ENCODE measurements around the gene KIF11. TPM values are rescaled to one million over a fixed set of nuclear protein-coding genes. Genes with fewer than 3 reads are reported as not detected.

The KIF11 gene
- polyA plus RNA-seq, 1 donor from 2014 or later = 0.47 TPM

- Histone ChIP-seq H3K36me3 (ENCODE audit: insufficient read depth, low read length) (no peaks in the 10 kb centered on the region), H2AFZ (ENCODE audit: low read depth, low read length) (no peak overlapping the region), H3K9me3 (ENCODE audit: low read length) (peaks cover 6% of the 10 kb centered on the region), H3K27me3 (ENCODE audit: insufficient read depth, low read depth, low read length) (no peaks in the 10 kb centered on the region), H3K27ac (ENCODE audit: low read length) (no peak overlapping the region), H3K4me3 (ENCODE audit: low read length) (no peak overlapping the region), H3F3A (ENCODE audit: insufficient read depth, low read length, poor library complexity, severe bottlenecking) (no peaks in the 10 kb centered on the region), H3K9me2 (ENCODE audit: insufficient read depth, low read length) (no peaks in the 10 kb centered on the region), H3K9ac (ENCODE audit: low read length) (no peak overlapping the region), H4K20me1 (ENCODE audit: insufficient read depth) (no peaks in the 10 kb centered on the region), H3K4me2 (ENCODE audit: low read length) (no peak overlapping the region), H3K79me2 (replicated peaks; ENCODE audit: insufficient read depth, low read length) (no peaks in the 10 kb centered on the region)
- no peak for TF ChIP-seq TAF1 (IDR thresholded peaks at IDR 0.05; ENCODE audit: low read depth)
- TF ChIP-seq, protein P1, sequence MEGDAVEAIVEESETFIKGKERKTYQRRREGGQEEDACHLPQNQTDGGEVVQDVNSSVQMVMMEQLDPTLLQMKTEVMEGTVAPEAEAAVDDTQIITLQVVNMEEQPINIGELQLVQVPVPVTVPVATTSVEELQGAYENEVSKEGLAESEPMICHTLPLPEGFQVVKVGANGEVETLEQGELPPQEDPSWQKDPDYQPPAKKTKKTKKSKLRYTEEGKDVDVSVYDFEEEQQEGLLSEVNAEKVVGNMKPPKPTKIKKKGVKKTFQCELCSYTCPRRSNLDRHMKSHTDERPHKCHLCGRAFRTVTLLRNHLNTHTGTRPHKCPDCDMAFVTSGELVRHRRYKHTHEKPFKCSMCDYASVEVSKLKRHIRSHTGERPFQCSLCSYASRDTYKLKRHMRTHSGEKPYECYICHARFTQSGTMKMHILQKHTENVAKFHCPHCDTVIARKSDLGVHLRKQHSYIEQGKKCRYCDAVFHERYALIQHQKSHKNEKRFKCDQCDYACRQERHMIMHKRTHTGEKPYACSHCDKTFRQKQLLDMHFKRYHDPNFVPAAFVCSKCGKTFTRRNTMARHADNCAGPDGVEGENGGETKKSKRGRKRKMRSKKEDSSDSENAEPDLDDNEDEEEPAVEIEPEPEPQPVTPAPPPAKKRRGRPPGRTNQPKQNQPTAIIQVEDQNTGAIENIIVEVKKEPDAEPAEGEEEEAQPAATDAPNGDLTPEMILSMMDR (IDR thresholded peaks at IDR 0.05; ENCODE audit: poor library complexity, severe bottlenecking) = no peak
- TF ChIP-seq MXI1 (conservative IDR thresholded peaks at IDR 0.05; ENCODE audit: poor library complexity, severe bottlenecking) = no peak
These were observed 39.0 kb upstream of the KIF11 start for GRCh38 chr10:92553959-92554358.

GRCh38 chr10:92559046-92559445 is 33.9 kb upstream of the KIF11 start:
- H3K36me3 ChIP-seq (ENCODE audit: insufficient read depth, low read length) = no peaks in the 10 kb centered on the region
- H3K79me2 ChIP-seq (replicated peaks; ENCODE audit: insufficient read depth, low read length) = no peaks in the 10 kb centered on the region

DNA sequence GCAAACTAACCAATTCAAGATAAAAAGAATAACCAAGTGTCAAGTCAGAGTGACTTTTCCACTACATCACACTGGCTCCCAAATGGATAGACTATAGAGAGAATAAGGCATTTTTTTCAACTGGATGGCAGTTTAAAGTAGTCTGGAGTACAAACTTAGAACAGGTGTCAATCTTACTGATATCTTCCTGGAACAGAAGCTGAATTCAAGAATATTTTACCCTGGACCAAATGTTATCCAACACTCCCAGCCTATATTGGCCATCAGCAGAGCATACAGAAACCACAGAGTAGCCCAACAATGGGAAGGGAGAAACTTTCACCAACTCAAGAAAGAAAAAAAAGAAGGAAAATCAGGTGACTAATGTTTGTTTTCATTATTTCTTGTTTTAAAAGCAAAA is 30.5 kb upstream of the KIF11 start:
- Histone ChIP-seq H3K79me2 (replicated peaks; ENCODE audit: insufficient read depth, low read length) (no peaks in the 10 kb centered on the region), H3K27ac (ENCODE audit: low read length) (no peak overlapping the region), H3F3A (ENCODE audit: insufficient read depth, low read length, poor library complexity, severe bottlenecking) (no peaks in the 10 kb centered on the region), H3K36me3 (ENCODE audit: insufficient read depth, low read length) (no peaks in the 10 kb centered on the region), H3K9me2 (ENCODE audit: insufficient read depth, low read length) (no peaks in the 10 kb centered on the region), H3K4me3 (ENCODE audit: low read length) (no peak overlapping the region), H4K20me1 (ENCODE audit: insufficient read depth) (no peaks in the 10 kb centered on the region), H3K9me3 (ENCODE audit: low read length) (no peaks in the 10 kb centered on the region), H3K4me2 (ENCODE audit: low read length) (no peak overlapping the region), H2AFZ (ENCODE audit: low read depth, low read length) (no peak overlapping the region), H3K9ac (ENCODE audit: low read length) (no peak overlapping the region), H3K27me3 (ENCODE audit: insufficient read depth, low read depth, low read length) (no peaks in the 10 kb centered on the region)
- no peak for TF ChIP-seq MXI1 (conservative IDR thresholded peaks at IDR 0.05; ENCODE audit: poor library complexity, severe bottlenecking)
- no peak for TF ChIP-seq POLR2AphosphoS5 (IDR thresholded peaks at IDR 0.05)
- TF ChIP-seq, protein P1 (IDR thresholded peaks at IDR 0.05; ENCODE audit: poor library complexity, severe bottlenecking) = no peak
- TF ChIP-seq RAD21 (conservative IDR thresholded peaks at IDR 0.05) = no peak
- TF ChIP-seq REST (IDR thresholded peaks at IDR 0.05; ENCODE audit: borderline replicate concordance) = no peak
- TF ChIP-seq TAF1 (IDR thresholded peaks at IDR 0.05; ENCODE audit: low read depth) = no peak
- TF ChIP-seq EP300 (conservative IDR thresholded peaks at IDR 0.05; ENCODE audit: poor library complexity, severe bottlenecking) = no peak
- TF ChIP-seq SMC3 (conservative IDR thresholded peaks at IDR 0.05; ENCODE audit: poor library complexity) = no peak
- TF ChIP-seq EZH2 (IDR thresholded peaks at IDR 0.05; ENCODE audit: borderline replicate concordance, insufficient read depth, low read length, poor library complexity, severe bottlenecking) = no peak

More at GRCh38 chr10:92559046-92559445, 33.9 kb upstream of the KIF11 start:
- Histone ChIP-seq H4K20me1 (ENCODE audit: insufficient read depth) (no peaks in the 10 kb centered on the region), H3K9me3 (ENCODE audit: low read length) (peaks cover 3% of the 10 kb centered on the region), H3K4me2 (ENCODE audit: low read length) (no peak overlapping the region), H3K9ac (ENCODE audit: low read length) (no peak overlapping the region), H3K27ac (ENCODE audit: low read length) (no peak overlapping the region), H3K4me3 (ENCODE audit: low read length) (no peak overlapping the region), H3K9me2 (ENCODE audit: insufficient read depth, low read length) (no peaks in the 10 kb centered on the region), H3F3A (ENCODE audit: insufficient read depth, low read length, poor library complexity, severe bottlenecking) (no peaks in the 10 kb centered on the region), H2AFZ (ENCODE audit: low read depth, low read length) (no peak overlapping the region), H3K27me3 (ENCODE audit: insufficient read depth, low read depth, low read length) (no peaks in the 10 kb centered on the region)
- TF ChIP-seq EP300 (conservative IDR thresholded peaks at IDR 0.05; ENCODE audit: poor library complexity, severe bottlenecking) = no peak

All from neural cell (in vitro differentiated cells).